Ramos (cell line): ENCODE results near the gene MYH7.
"Not testable (repeated sequence)": the region's sequence is repeated elsewhere in the genome, so short reads cannot be mapped to it uniquely, and the experiment has no call there.

Experiments used
- in situ Hi-C: fragments of 300-500 bp; cut with MboI; formaldehyde crosslinking; loops from one replicate; pipeline ENCODE4 v1.14.3; 2022; ENCODE audit warnings: low sequenced_read_pairs; ENCODE audit not compliant: unreplicated experiment

MYH7 gene

GRCh38 chr14:23435543-23436326 is at the start of gene MYH7:
MYH7 (minus strand) TSS chr14:23435660; CDS start chr14:23433732, 1,928 bp downstream.
- in situ Hi-C loops, result no loop called here

- in situ Hi-C loops, result no loop called here
These were observed 47.9 kb upstream of the MYH7 start for GRCh38 chr14:23483236-23483854.

GRCh38 chr14:23482823-23483148 is 47.3 kb upstream of the MYH7 start:
- in situ Hi-C loops, result no loop called here

- in situ Hi-C loops, result no loop called here
These were observed 46.7 kb upstream of the MYH7 start for GRCh38 chr14:23481979-23482822.

GRCh38 chr14:23481362-23481970 is 46.0 kb upstream of the MYH7 start:
- in situ Hi-C loops, result no loop called here

GRCh38 chr14:23478109-23478759 is 42.8 kb upstream of the MYH7 start:
- in situ Hi-C loops, result loop anchor here (5.0 kb wide), 1 partner anchor 79 kb away; the partner anchor contains the start of gene THTPA

GRCh38 chr14:23470947-23471346 is 35.5 kb upstream of the MYH7 start:
- in situ Hi-C loops, result no loop called here

GRCh38 chr14:23469906-23470403 is 34.5 kb upstream of the MYH7 start:
- in situ Hi-C loops, result no loop called here

- in situ Hi-C loops, result no loop called here
These were observed 33.9 kb upstream of the MYH7 start, which contains the start of gene NGDN for GRCh38 chr14:23469127-23469905. NGDN (plus strand) TSS chr14:23469703; CDS start chr14:23469716, 13 bp downstream.

- in situ Hi-C loops, result no loop called here
These were observed 33.3 kb upstream of the MYH7 start for GRCh38 chr14:23468704-23469126.

- in situ Hi-C loops, result no loop called here
These were observed 29.8 kb upstream of the MYH7 start for GRCh38 chr14:23465261-23465660.

GRCh38 chr14:23464700-23465099 is 29.2 kb upstream of the MYH7 start:
- in situ Hi-C loops, result no loop called here

- in situ Hi-C loops, result no loop called here
These were observed 25.5 kb upstream of the MYH7 start for GRCh38 chr14:23460960-23461359.

- in situ Hi-C loops, result no loop called here
These were observed 22.4 kb upstream of the MYH7 start for GRCh38 chr14:23457587-23458445.

- in situ Hi-C loops, result not testable (repeated sequence)
These were observed 21.6 kb upstream of the MYH7 start for GRCh38 chr14:23456883-23457586.

GRCh38 chr14:23454445-23454856 is 19.0 kb upstream of the MYH7 start:
- in situ Hi-C loops, result no loop called here

GRCh38 chr14:23452237-23452636 is 16.8 kb upstream of the MYH7 start:
- in situ Hi-C loops, result no loop called here
